Measurements from ENCODE around the gene UPF1. TPM values are rescaled to one million over a fixed set of nuclear protein-coding genes. Genes with fewer than 3 reads are reported as not detected.

The UPF1 gene
- total RNA-seq, 1 donor from 2014 or later: 69.8 TPM

DNA sequence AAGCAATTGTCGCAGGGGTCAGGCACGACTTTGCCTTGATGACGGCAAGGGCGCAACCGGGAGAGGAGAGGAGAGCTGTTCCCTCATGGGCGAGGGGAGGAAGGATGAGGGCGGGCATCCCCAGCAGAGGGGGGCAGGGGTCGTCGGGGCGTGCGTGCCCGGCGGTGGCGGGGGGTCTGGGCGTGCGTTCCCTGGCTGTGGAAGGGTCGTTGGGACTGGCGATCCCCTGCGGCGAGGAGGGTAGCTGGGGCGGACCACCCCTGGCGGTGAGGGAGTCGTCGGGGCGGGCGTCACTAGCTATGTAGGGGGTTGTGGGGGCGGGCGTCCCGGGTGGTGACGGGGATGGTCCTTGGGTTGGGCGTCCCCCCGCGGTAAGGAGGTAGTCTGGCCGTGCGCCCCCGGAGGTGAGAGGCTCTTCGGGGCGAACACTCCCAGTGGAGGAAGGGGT is 42.3 kb upstream of the UPF1 start:
- H3K27me3 ChIP-seq: peaks cover 100% of the 10 kb centered on the region
- Mint-ChIP-seq H3K4me3 (peak overlapping the region; percentile 79), H3K9me3 (peaks cover 9% of the 10 kb centered on the region), H3K36me3 (peaks cover 5% of the 10 kb centered on the region), H3K27ac (no peak overlapping the region), H3K27me3 (ENCODE audit: insufficient read depth, low read depth) (peaks cover 84% of the 10 kb centered on the region), H3K4me1 (peaks cover 23% of the 10 kb centered on the region)
- no peak overlapping the region for H3K9ac ChIP-seq
- peaks cover 9% of the 10 kb centered on the region for H3K4me1 ChIP-seq
- H3K36me3 ChIP-seq: no peaks in the 10 kb centered on the region
- no peak overlapping the region for H2AFZ ChIP-seq (replicated peaks)
- no peak for DNase-seq (ENCODE audit: low spot score)
- H3K9me3 ChIP-seq (ENCODE audit: low read depth): no peaks in the 10 kb centered on the region
- H3K4me3 ChIP-seq: peak overlapping the region; percentile 34
- peaks cover 72% of the 10 kb centered on the region for H4K20me1 ChIP-seq (ENCODE audit: low read depth)
- H3K79me2 ChIP-seq (ENCODE audit: low read depth): no peaks in the 10 kb centered on the region
- H3K4me2 ChIP-seq: peak overlapping the region; percentile 61
- TF ChIP-seq EZH2 (IDR thresholded peaks at IDR 0.05) (peak; percentile 71), EZH2phosphoT487 (IDR thresholded peaks at IDR 0.05) (peak; percentile 87)
- TF ChIP-seq, protein P1, sequence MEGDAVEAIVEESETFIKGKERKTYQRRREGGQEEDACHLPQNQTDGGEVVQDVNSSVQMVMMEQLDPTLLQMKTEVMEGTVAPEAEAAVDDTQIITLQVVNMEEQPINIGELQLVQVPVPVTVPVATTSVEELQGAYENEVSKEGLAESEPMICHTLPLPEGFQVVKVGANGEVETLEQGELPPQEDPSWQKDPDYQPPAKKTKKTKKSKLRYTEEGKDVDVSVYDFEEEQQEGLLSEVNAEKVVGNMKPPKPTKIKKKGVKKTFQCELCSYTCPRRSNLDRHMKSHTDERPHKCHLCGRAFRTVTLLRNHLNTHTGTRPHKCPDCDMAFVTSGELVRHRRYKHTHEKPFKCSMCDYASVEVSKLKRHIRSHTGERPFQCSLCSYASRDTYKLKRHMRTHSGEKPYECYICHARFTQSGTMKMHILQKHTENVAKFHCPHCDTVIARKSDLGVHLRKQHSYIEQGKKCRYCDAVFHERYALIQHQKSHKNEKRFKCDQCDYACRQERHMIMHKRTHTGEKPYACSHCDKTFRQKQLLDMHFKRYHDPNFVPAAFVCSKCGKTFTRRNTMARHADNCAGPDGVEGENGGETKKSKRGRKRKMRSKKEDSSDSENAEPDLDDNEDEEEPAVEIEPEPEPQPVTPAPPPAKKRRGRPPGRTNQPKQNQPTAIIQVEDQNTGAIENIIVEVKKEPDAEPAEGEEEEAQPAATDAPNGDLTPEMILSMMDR (IDR thresholded peaks at IDR 0.05): no peak
- peaks cover 22% of the 10 kb centered on the region for H3F3A ChIP-seq (ENCODE audit: low read depth)
- no peak overlapping the region for H3K27ac ChIP-seq

DNA sequence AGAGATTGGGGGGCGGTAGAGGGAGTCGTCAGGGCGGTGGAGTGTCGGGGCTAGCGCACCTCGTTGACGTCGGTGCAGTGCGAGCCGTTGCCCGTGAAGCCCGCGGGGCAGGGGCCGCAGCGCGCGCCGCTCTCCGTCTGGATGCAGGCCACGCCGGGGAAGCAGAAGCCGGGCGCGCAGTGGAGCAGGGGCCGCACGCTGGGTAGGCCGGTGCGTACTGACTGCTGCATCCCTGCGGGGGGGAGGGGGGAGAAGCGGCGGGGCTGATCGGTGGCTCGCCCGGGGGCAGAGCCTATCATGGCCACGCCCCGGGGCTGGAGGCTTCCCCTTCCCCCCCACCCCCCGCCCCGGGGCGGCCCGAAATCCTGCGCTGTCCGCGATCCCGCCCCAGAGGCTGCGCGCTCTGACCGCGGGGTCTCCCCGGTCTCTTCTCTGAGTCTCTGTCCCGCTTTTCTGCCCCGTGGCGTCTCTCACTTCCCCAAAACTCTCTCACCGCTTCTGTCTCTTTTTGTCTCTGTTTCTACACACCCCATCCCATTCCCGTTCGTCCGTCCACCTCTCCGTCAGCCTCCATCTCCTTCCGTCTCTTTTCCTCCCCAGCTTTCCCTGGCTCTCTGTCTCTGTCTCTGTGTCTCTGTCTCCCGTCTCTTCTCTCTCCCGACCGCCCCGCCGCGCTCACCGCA is 41.7 kb upstream of the UPF1 start:
- Histone ChIP-seq H3K9me3 (ENCODE audit: low read depth) (no peaks in the 10 kb centered on the region), H3K9ac (no peak overlapping the region), H4K20me1 (ENCODE audit: low read depth) (peaks cover 68% of the 10 kb centered on the region), H3K4me1 (peaks cover 9% of the 10 kb centered on the region), H3K4me2 (peak overlapping the region; percentile 61), H3K27me3 (peaks cover 100% of the 10 kb centered on the region), H3K27ac (no peak overlapping the region), H3K36me3 (no peaks in the 10 kb centered on the region), H3K79me2 (ENCODE audit: low read depth) (no peaks in the 10 kb centered on the region), H3F3A (ENCODE audit: low read depth) (peaks cover 22% of the 10 kb centered on the region), H3K4me3 (peak overlapping the region; percentile 34), H2AFZ (replicated peaks) (no peak overlapping the region)
- Mint-ChIP-seq H3K27ac (no peak overlapping the region), H3K36me3 (peaks cover 5% of the 10 kb centered on the region), H3K27me3 (ENCODE audit: insufficient read depth, low read depth) (peaks cover 87% of the 10 kb centered on the region), H3K4me3 (peak overlapping the region; percentile 70), H3K9me3 (peaks cover 9% of the 10 kb centered on the region), H3K4me1 (peaks cover 22% of the 10 kb centered on the region)
- no peak for TF ChIP-seq EZH2phosphoT487 (IDR thresholded peaks at IDR 0.05)
- TF ChIP-seq, protein P1 (IDR thresholded peaks at IDR 0.05): no peak
- DNase-seq (ENCODE audit: low spot score): peak; percentile 87

DNA sequence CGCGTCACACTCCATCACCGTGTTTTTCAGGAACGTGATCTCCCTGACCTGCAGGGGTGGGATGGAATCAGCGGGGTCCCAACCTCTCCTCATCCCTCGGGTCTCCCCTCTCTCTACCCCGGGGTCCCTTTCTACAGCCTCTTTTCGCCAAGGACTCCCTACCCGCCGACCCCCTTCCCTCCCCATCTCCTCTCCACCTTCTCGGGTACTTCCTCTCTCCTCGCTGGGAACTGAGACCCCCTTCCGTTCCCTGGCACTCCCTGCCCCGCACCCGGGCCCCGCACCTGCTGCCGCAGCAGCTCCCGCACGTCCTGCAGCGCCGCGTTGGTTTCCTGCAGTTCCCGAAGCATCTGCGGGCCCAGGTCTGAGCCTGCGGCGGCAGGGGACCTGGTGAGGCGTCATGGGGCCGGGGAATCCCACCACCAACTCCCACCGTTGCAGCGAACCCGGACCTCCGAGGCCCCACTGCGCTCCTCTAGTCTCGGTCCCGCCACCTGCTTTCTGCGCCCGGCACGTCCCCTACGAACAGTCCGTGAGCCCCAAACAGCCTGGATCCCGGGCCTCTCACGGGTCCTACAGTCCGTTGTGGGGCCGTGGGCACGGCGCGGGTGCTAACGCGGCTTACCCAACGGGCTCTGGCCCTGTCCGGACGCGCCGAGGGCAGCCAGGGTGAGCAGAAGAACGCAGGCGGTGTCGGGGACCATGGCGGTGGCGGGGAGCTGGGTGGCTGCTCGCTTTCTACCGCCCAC is 41.0 kb upstream of the UPF1 start, which contains the start of gene COMP:
COMP (minus strand) TSS at position 740 of the 749 bp plus-strand sequence; CDS start at position 704, 36 bp downstream.
- Mint-ChIP-seq H3K36me3 (peaks cover 5% of the 10 kb centered on the region), H3K9me3 (peaks cover 9% of the 10 kb centered on the region), H3K27me3 (ENCODE audit: insufficient read depth, low read depth) (peaks cover 84% of the 10 kb centered on the region), H3K4me3 (peak within 1 kb of the TSS; percentile 70), H3K4me1 (peaks cover 18% of the 10 kb centered on the region), H3K27ac (no peak within 1 kb of the TSS)
- Histone ChIP-seq H3K9ac (no peak within 1 kb of the TSS), H4K20me1 (ENCODE audit: low read depth) (peaks cover 63% of the 10 kb centered on the region), H3K79me2 (ENCODE audit: low read depth) (no peaks in the 10 kb centered on the region), H3K4me1 (peaks cover 7% of the 10 kb centered on the region), H3K27me3 (peaks cover 100% of the 10 kb centered on the region), H2AFZ (replicated peaks) (no peak within 1 kb of the TSS), H3K36me3 (no peaks in the 10 kb centered on the region), H3K9me3 (ENCODE audit: low read depth) (no peaks in the 10 kb centered on the region), H3F3A (ENCODE audit: low read depth) (peaks cover 19% of the 10 kb centered on the region), H3K4me3 (peak within 1 kb of the TSS; percentile 34), H3K27ac (no peak within 1 kb of the TSS), H3K4me2 (peak within 1 kb of the TSS; percentile 61)
- DNase-seq (ENCODE audit: low spot score): peak; percentile 45
- TF ChIP-seq EZH2phosphoT487 (IDR thresholded peaks at IDR 0.05) (peak; percentile 97), EZH2 (IDR thresholded peaks at IDR 0.05) (peak; percentile 99)
- TF ChIP-seq, protein P1 (IDR thresholded peaks at IDR 0.05): no peak
